Measurements from ENCODE around the gene EDEM3.

EDEM3 gene

GRCh38 chr1:184757891-184758290 is 3.2 kb upstream of the EDEM3 start:
- Histone ChIP-seq H3K14ac (ENCODE audit: low read length) (no peak overlapping the region), H3K4me1 (ENCODE audit: control insufficient read depth in 2 of 2, insufficient read depth in 1 of 2, low read depth in 1 of 2, low read length in 2 of 2) (peaks cover 0 to 2% of the 10 kb centered on the region in 2 donors), H4K8ac (ENCODE audit: low read depth, low read length) (no peak overlapping the region), H3K27me3 (ENCODE audit: control insufficient read depth in 3 of 3, insufficient read depth in 3 of 3, low read depth in 1 of 3, low read length in 3 of 3) (peaks cover 0 to 11% (median 2%) of the 10 kb centered on the region in 3 experiments), H3K9me3 (replicated peaks in 1 of 2; ENCODE audit: control insufficient read depth in 2 of 2, insufficient read depth in 1 of 2, low read depth in 1 of 2, low read length in 2 of 2) (no peaks in the 10 kb centered on the region), H2BK120ac (ENCODE audit: low read depth, low read length) (no peak overlapping the region), H3K4ac (ENCODE audit: low read length) (no peak overlapping the region), H3K4me2 (ENCODE audit: insufficient read depth, low read length, poor library complexity, severe bottlenecking) (no peak overlapping the region), H4K91ac (ENCODE audit: low read depth, low read length, poor library complexity) (no peak overlapping the region), H2BK12ac (ENCODE audit: low read length) (no peak overlapping the region), H2AFZ (ENCODE audit: low read length) (no peak overlapping the region), H2BK15ac (ENCODE audit: low read length) (no peak overlapping the region), H3K4me3 (ENCODE audit: low read length in 2 of 2) (no peak overlapping the region), H3K9ac (ENCODE audit: low read depth, low read length, poor library complexity) (no peak overlapping the region), H2BK5ac (ENCODE audit: low read length) (no peak overlapping the region), H2AK5ac (ENCODE audit: low read depth, low read length) (no peak overlapping the region), H3K23ac (ENCODE audit: low read depth, low read length, poor library complexity) (no peak overlapping the region), H3K18ac (ENCODE audit: low read length) (no peak overlapping the region), H3K36me3 (replicated peaks in 1 of 2; ENCODE audit: control insufficient read depth in 2 of 2, insufficient read depth in 2 of 2, low read length in 2 of 2) (no peaks in the 10 kb centered on the region), H3K79me1 (ENCODE audit: low read depth, low read length) (no peaks in the 10 kb centered on the region), H3K27ac (replicated peaks; ENCODE audit: low read length) (no peak overlapping the region)
- no peak for DNase-seq (ENCODE audit: low spot score)

GRCh38 chr1:184757406-184757805 is 2.7 kb upstream of the EDEM3 start:
- H2BK12ac ChIP-seq (ENCODE audit: low read length) = no peak overlapping the region

GRCh38 chr1:184755226-184756065 is 788 bp upstream of the EDEM3 start:
- H3K27ac ChIP-seq (replicated peaks; ENCODE audit: low read length) = peak overlapping the region; percentile 9

More at GRCh38 chr1:184757406-184757805, 2.7 kb upstream of the EDEM3 start:
- H3K23ac ChIP-seq (ENCODE audit: low read depth, low read length, poor library complexity) = no peak overlapping the region
- H3K9ac ChIP-seq (ENCODE audit: low read depth, low read length, poor library complexity) = no peak overlapping the region
- H3K4me1 ChIP-seq (ENCODE audit: control insufficient read depth in 2 of 2, insufficient read depth in 1 of 2, low read depth in 1 of 2, low read length in 2 of 2) = peaks cover 0 to 2% of the 10 kb centered on the region in 2 donors
- no peak overlapping the region for H2AFZ ChIP-seq (ENCODE audit: low read length)
- H3K14ac ChIP-seq (ENCODE audit: low read length) = no peak overlapping the region
- no peak overlapping the region for H4K91ac ChIP-seq (ENCODE audit: low read depth, low read length, poor library complexity)
- H3K4me2 ChIP-seq (ENCODE audit: insufficient read depth, low read length, poor library complexity, severe bottlenecking) = no peak overlapping the region
- H3K79me1 ChIP-seq (ENCODE audit: low read depth, low read length) = no peaks in the 10 kb centered on the region
- no peak for DNase-seq (ENCODE audit: low spot score)
- H3K4me3 ChIP-seq (ENCODE audit: low read length in 2 of 2) = no peak overlapping the region
- no peak overlapping the region for H2BK5ac ChIP-seq (ENCODE audit: low read length)
- H2BK15ac ChIP-seq (ENCODE audit: low read length) = no peak overlapping the region
- peaks cover 0 to 11% (median 2%) of the 10 kb centered on the region in 3 experiments for H3K27me3 ChIP-seq (ENCODE audit: control insufficient read depth in 3 of 3, insufficient read depth in 3 of 3, low read depth in 1 of 3, low read length in 3 of 3)
- no peak overlapping the region for H3K4ac ChIP-seq (ENCODE audit: low read length)
- H2AK5ac ChIP-seq (ENCODE audit: low read depth, low read length) = no peak overlapping the region
- H4K8ac ChIP-seq (ENCODE audit: low read depth, low read length) = no peak overlapping the region
- no peak overlapping the region for H3K27ac ChIP-seq (replicated peaks; ENCODE audit: low read length)
- no CpG with 5 or more reads among the region's 10 CpGs for WGBS, 2 donors (ENCODE audit: extremely low coverage in 2 of 2, insufficient read length in 2 of 2, insufficient replicate concordance in 1 of 2)
- no peaks in the 10 kb centered on the region for H3K36me3 ChIP-seq (replicated peaks in 1 of 2; ENCODE audit: control insufficient read depth in 2 of 2, insufficient read depth in 2 of 2, low read length in 2 of 2)
- H3K18ac ChIP-seq (ENCODE audit: low read length) = no peak overlapping the region
- no peak overlapping the region for H2BK120ac ChIP-seq (ENCODE audit: low read depth, low read length)
- no peaks in the 10 kb centered on the region for H3K9me3 ChIP-seq (replicated peaks in 1 of 2; ENCODE audit: control insufficient read depth in 2 of 2, insufficient read depth in 1 of 2, low read depth in 1 of 2, low read length in 2 of 2)

GRCh38 chr1:184753608-184754475 is 816 bp downstream of the EDEM3 start:
- Histone ChIP-seq H2AFZ (ENCODE audit: low read length) (peak overlapping the region; percentile 99), H3K9me3 (replicated peaks in 1 of 2; ENCODE audit: control insufficient read depth in 2 of 2, insufficient read depth in 1 of 2, low read depth in 1 of 2, low read length in 2 of 2) (no peaks in the 10 kb centered on the region), H3K18ac (ENCODE audit: low read length) (peak overlapping the region; percentile 95), H3K27ac (replicated peaks; ENCODE audit: low read length) (peak overlapping the region; percentile 91), H3K79me1 (ENCODE audit: low read depth, low read length) (no peaks in the 10 kb centered on the region), H3K9ac (ENCODE audit: low read depth, low read length, poor library complexity) (peak overlapping the region; percentile 91), H3K4me3 (ENCODE audit: low read length in 2 of 2) (peak overlapping the region; percentile 97 to 98), H3K23ac (ENCODE audit: low read depth, low read length, poor library complexity) (peak overlapping the region; percentile 98), H2BK15ac (ENCODE audit: low read length) (peak overlapping the region; percentile 24), H3K14ac (ENCODE audit: low read length) (peak overlapping the region; percentile 39), H2BK120ac (ENCODE audit: low read depth, low read length) (no peak overlapping the region), H4K91ac (ENCODE audit: low read depth, low read length, poor library complexity) (no peak overlapping the region), H3K4ac (ENCODE audit: low read length) (no peak overlapping the region), H3K27me3 (ENCODE audit: control insufficient read depth in 3 of 3, insufficient read depth in 3 of 3, low read depth in 1 of 3, low read length in 3 of 3) (peaks cover 0 to 11% (median 2%) of the 10 kb centered on the region in 3 experiments), H4K8ac (ENCODE audit: low read depth, low read length) (no peak overlapping the region), H2AK5ac (ENCODE audit: low read depth, low read length) (no peak overlapping the region), H3K4me1 (ENCODE audit: control insufficient read depth in 2 of 2, insufficient read depth in 1 of 2, low read depth in 1 of 2, low read length in 2 of 2) (peaks cover 0 to 2% of the 10 kb centered on the region in 2 donors), H3K36me3 (replicated peaks in 1 of 2; ENCODE audit: control insufficient read depth in 2 of 2, insufficient read depth in 2 of 2, low read length in 2 of 2) (no peaks in the 10 kb centered on the region), H2BK12ac (ENCODE audit: low read length) (no peak overlapping the region), H2BK5ac (ENCODE audit: low read length) (no peak overlapping the region), H3K4me2 (ENCODE audit: insufficient read depth, low read length, poor library complexity, severe bottlenecking) (peak overlapping the region; percentile 94)
- WGBS, 2 donors (ENCODE audit: extremely low coverage in 2 of 2, insufficient read length in 2 of 2, insufficient replicate concordance in 1 of 2) = no CpG with 5 or more reads among the region's 43 CpGs
- DNase-seq (ENCODE audit: low spot score) = no peak

More at GRCh38 chr1:184755226-184756065, 788 bp upstream of the EDEM3 start:
- Histone ChIP-seq H3K4ac (ENCODE audit: low read length) (no peak overlapping the region), H3K79me1 (ENCODE audit: low read depth, low read length) (no peaks in the 10 kb centered on the region), H3K36me3 (replicated peaks in 1 of 2; ENCODE audit: control insufficient read depth in 2 of 2, insufficient read depth in 2 of 2, low read length in 2 of 2) (no peaks in the 10 kb centered on the region), H3K9ac (ENCODE audit: low read depth, low read length, poor library complexity) (peak overlapping the region; percentile 39), H3K18ac (ENCODE audit: low read length) (no peak overlapping the region), H2BK12ac (ENCODE audit: low read length) (no peak overlapping the region), H2BK5ac (ENCODE audit: low read length) (no peak overlapping the region), H3K27me3 (ENCODE audit: control insufficient read depth in 3 of 3, insufficient read depth in 3 of 3, low read depth in 1 of 3, low read length in 3 of 3) (peaks cover 0 to 11% (median 2%) of the 10 kb centered on the region in 3 experiments), H3K14ac (ENCODE audit: low read length) (no peak overlapping the region), H2AK5ac (ENCODE audit: low read depth, low read length) (no peak overlapping the region), H3K9me3 (replicated peaks in 1 of 2; ENCODE audit: control insufficient read depth in 2 of 2, insufficient read depth in 1 of 2, low read depth in 1 of 2, low read length in 2 of 2) (no peaks in the 10 kb centered on the region), H3K4me3 (ENCODE audit: low read length in 2 of 2) (peak overlapping the region; percentile 84 to 97), H2BK120ac (ENCODE audit: low read depth, low read length) (no peak overlapping the region), H3K4me2 (ENCODE audit: insufficient read depth, low read length, poor library complexity, severe bottlenecking) (peak overlapping the region; percentile 85), H2BK15ac (ENCODE audit: low read length) (no peak overlapping the region), H4K8ac (ENCODE audit: low read depth, low read length) (no peak overlapping the region), H3K23ac (ENCODE audit: low read depth, low read length, poor library complexity) (peak overlapping the region; percentile 98), H3K4me1 (ENCODE audit: control insufficient read depth in 2 of 2, insufficient read depth in 1 of 2, low read depth in 1 of 2, low read length in 2 of 2) (peaks cover 0 to 2% of the 10 kb centered on the region in 2 donors), H2AFZ (ENCODE audit: low read length) (peak overlapping the region; percentile 89), H4K91ac (ENCODE audit: low read depth, low read length, poor library complexity) (no peak overlapping the region)
- DNase-seq (ENCODE audit: low spot score) = no peak
- no CpG with 5 or more reads among the region's 27 CpGs for WGBS, 2 donors (ENCODE audit: extremely low coverage in 2 of 2, insufficient read length in 2 of 2, insufficient replicate concordance in 1 of 2)
